Panc1 (cell line): ENCODE data around the gene STXBP4. TPM values are rescaled to one million over a fixed set of nuclear protein-coding genes. Genes with fewer than 3 reads are reported as not detected.

ENCODE experiments used
- ATAC-seq: fragments of 200-7000 bp; cut with Tn5 transposase; 2 replicates; pipeline ENCODE4 v1.9.1; 2020; ENCODE audit warnings: mild to moderate bottlenecking, moderate library complexity
- BruUV-seq: library from RNA; stranded (reverse); fragments of 400-500 nt; replicated peaks from 2 replicates; lab custom pipeline; 2021; lab: Mats Ljungman, UMichigan
- CTCF ChIA-PET: fragments of 300-600 bp; sonication (Branson Sonifier 250); formaldehyde crosslinking; loops from one replicate; lab custom pipeline; 2022; ENCODE audit warnings: antibody characterized with exemption; lab: Charles Lee
- POLR2A ChIA-PET: fragments of 300-600 bp; sonication (Branson Sonifier 250); formaldehyde crosslinking; loops from one replicate; lab custom pipeline; 2022; ENCODE audit warnings: antibody characterized with exemption; lab: Charles Lee
- DNase-seq: peaks from one replicate; pipeline ENCODE4 v3.0.0-alpha.2; 2010; ENCODE audit warnings: low read depth, low spot score
- H3K27ac ChIP-seq: 2 replicates; pipeline ENCODE4 v1.5.1; 2011; ENCODE audit warnings: mild to moderate bottlenecking, low read length, inconsistent platforms
- H3K27me3 ChIP-seq: fragments of 200-500 bp; sonication (Bioruptor generic); 2 replicates; pipeline ENCODE4 v1.6.0; 2014; ENCODE audit warnings: low read length, inconsistent platforms; ENCODE audit not compliant: control insufficient read depth, insufficient read depth
- H3K36me3 ChIP-seq: fragments of 200-500 bp; sonication (Bioruptor generic); 2 replicates; pipeline ENCODE4 v1.5.1; 2014; ENCODE audit warnings: inconsistent platforms, mild to moderate bottlenecking, low read length, moderate library complexity; ENCODE audit not compliant: control insufficient read depth, insufficient read depth
- H3K4me1 ChIP-seq: 2 replicates; pipeline ENCODE4 v1.5.1; 2011; ENCODE audit warnings: inconsistent platforms, mild to moderate bottlenecking, low read length, moderate library complexity; ENCODE audit not compliant: control insufficient read depth, insufficient read depth
- H3K4me3 ChIP-seq, 2 experiments: 2 replicates each; pipeline ENCODE4 v1.5.1; 2011 to 2012; ENCODE audit warnings: low read depth in 2 of 2, low read length in 2 of 2, mild to moderate bottlenecking in 2 of 2, inconsistent platforms in 1 of 2, moderate library complexity in 1 of 2
- H3K9me3 ChIP-seq: fragments of 200-500 bp; sonication (Bioruptor generic); 2 replicates; pipeline ENCODE4 v1.5.1; 2014; ENCODE audit warnings: low read depth, mild to moderate bottlenecking, inconsistent platforms, low read length, moderate library complexity; ENCODE audit not compliant: control insufficient read depth, insufficient read depth
- CTCF ChIP-seq: fragments of 450-650 bp; IDR thresholded peaks from 2 replicates; pipeline ENCODE4 v1.5.1; 2017; ENCODE audit warnings: mild to moderate bottlenecking
- POLR2AphosphoS5 ChIP-seq: IDR thresholded peaks from 2 replicates; pipeline ENCODE4 v1.6.1; 2012; ENCODE audit warnings: mild to moderate bottlenecking, low read depth, low read length, moderate library complexity
- REST ChIP-seq, 2 experiments: IDR thresholded peaks; 2 replicates each; pipeline ENCODE4 v1.6.1; 2011 to 2012; ENCODE audit warnings: low read depth in 2 of 2, control low read depth in 1 of 2, low read length in 1 of 2, mild to moderate bottlenecking in 1 of 2, moderate library complexity in 1 of 2; ENCODE audit not compliant: insufficient read depth in 1 of 2
- SIN3A ChIP-seq: IDR thresholded peaks from 2 replicates; pipeline ENCODE4 v1.6.1; 2012; ENCODE audit warnings: low read depth, mild to moderate bottlenecking, low read length, moderate library complexity, borderline replicate concordance; ENCODE audit not compliant: insufficient read depth
- TCF7L2 ChIP-seq: IDR thresholded peaks from 2 replicates; pipeline ENCODE4 v1.6.1; 2011; ENCODE audit warnings: mild to moderate bottlenecking, low read depth, low read length, inconsistent platforms
- in situ Hi-C: cut with HindIII; loops from 2 replicates; pipeline ENCODE4 v1.10.0; 2016; ENCODE audit warnings: low sequenced_read_pairs, low pct_unique_long_range_greater_than_20kb
- intact Hi-C: fragments of 100-400 bp; cut with micrococcal nuclease; formaldehyde crosslinking; loops from one replicate; pipeline ENCODE4 v1.10.0; 2022; ENCODE audit not compliant: unreplicated experiment
- total RNA-seq: library from RNA; stranded (reverse); gene quantifications from one replicate; pipeline ENCODE4 v1.2.1, GENCODE V29; 2021; ENCODE audit not compliant: unreplicated experiment

STXBP4 gene
- total RNA-seq, 1 experiment from 2014 or later = 12.8 TPM

GRCh38 chr17:54941285-54941684, 27.3 kb upstream of the STXBP4 start:
- intact Hi-C loops = no loop called here
- BruUV-seq = no TSS peak
- no peaks in the 10 kb centered on the region for H3K4me1 ChIP-seq
- ATAC-seq (no peak), DNase-seq (no peak)
- TF ChIP-seq SIN3A = no peak
- TF ChIP-seq TCF7L2 = no peak
- TF ChIP-seq REST (IDR thresholded peaks at IDR 0.05; ENCODE audit: insufficient read depth in 1 of 2, low read depth in 2 of 2, low read length in 1 of 2) = no peak
- TF ChIP-seq POLR2AphosphoS5 = no peak
- TF ChIP-seq CTCF = no peak
- H3K27me3 ChIP-seq = no peaks in the 10 kb centered on the region
- no peak overlapping the region for H3K4me3 ChIP-seq
- no peaks in the 10 kb centered on the region for H3K9me3 ChIP-seq
- in situ Hi-C loops = no loop called here
- ChIA-PET POLR2A (no interaction called here), CTCF (no interaction called here)
- H3K36me3 ChIP-seq = peaks cover 22% of the 10 kb centered on the region
- H3K27ac ChIP-seq = no peak overlapping the region

- H3K9me3 ChIP-seq = no peaks in the 10 kb centered on the region
- H3K27ac ChIP-seq = no peak overlapping the region
- in situ Hi-C loops (no loop called here), intact Hi-C loops (no loop called here)
- H3K36me3 ChIP-seq = no peaks in the 10 kb centered on the region
- BruUV-seq = no TSS peak
- POLR2A ChIA-PET = no interaction called here
- no peaks in the 10 kb centered on the region for H3K27me3 ChIP-seq
- ATAC-seq = no peak
- H3K4me1 ChIP-seq = 0 out of 2 replicates have a peak, but pooled peaks cover 4% of the 10 kb centered on the region
- TF ChIP-seq TCF7L2 (no peak), POLR2AphosphoS5 (no peak), REST (IDR thresholded peaks at IDR 0.05; ENCODE audit: insufficient read depth in 1 of 2, low read depth in 2 of 2, low read length in 1 of 2) (no peak), CTCF (no peak), SIN3A (no peak)
- CTCF ChIA-PET = no interaction called here
- no peak for DNase-seq
- no peak overlapping the region for H3K4me3 ChIP-seq
These were observed 23.8 kb upstream of the STXBP4 start for GRCh38 chr17:54944796-54945195.
